GM23248 (cell line): ENCODE results near the gene NBPF9.
"Not testable (repeated sequence)": the region's sequence is repeated elsewhere in the genome, so short reads cannot be mapped to it uniquely, and the experiment has no call there.

ENCODE experiments used
- EZH2 ChIP-seq: fragments of 200-600 bp; sonication (generic); IDR thresholded peaks from 2 replicates; pipeline ENCODE4 v1.6.1; 2018; ENCODE audit warnings: antibody characterized with exemption, mild to moderate bottlenecking; ENCODE audit not compliant: insufficient read depth, poor library complexity, severe bottlenecking
- EZH2phosphoT487 ChIP-seq: fragments of 200-600 bp; sonication (generic); IDR thresholded peaks from 2 replicates; pipeline ENCODE4 v1.6.1; 2018; ENCODE audit warnings: antibody characterized with exemption, moderate library complexity, mild to moderate bottlenecking, low read depth; ENCODE audit not compliant: insufficient read depth

GRCh38 chr1:149013513-149013912 is 89.8 kb downstream of the NBPF9 start:
- TF ChIP-seq EZH2, EZH2phosphoT487: not testable (repeated sequence)
